GM12801 (cell line): ENCODE results near the gene GGNBP2.

Experiments used
- CTCF ChIP-seq: IDR thresholded peaks from one replicate; pipeline ENCODE4 v1.5.1; 2011; ENCODE audit warnings: control low read depth; ENCODE audit not compliant: insufficient read length; ENCODE audit errors: extremely low read depth

The GGNBP2 gene, protein sequence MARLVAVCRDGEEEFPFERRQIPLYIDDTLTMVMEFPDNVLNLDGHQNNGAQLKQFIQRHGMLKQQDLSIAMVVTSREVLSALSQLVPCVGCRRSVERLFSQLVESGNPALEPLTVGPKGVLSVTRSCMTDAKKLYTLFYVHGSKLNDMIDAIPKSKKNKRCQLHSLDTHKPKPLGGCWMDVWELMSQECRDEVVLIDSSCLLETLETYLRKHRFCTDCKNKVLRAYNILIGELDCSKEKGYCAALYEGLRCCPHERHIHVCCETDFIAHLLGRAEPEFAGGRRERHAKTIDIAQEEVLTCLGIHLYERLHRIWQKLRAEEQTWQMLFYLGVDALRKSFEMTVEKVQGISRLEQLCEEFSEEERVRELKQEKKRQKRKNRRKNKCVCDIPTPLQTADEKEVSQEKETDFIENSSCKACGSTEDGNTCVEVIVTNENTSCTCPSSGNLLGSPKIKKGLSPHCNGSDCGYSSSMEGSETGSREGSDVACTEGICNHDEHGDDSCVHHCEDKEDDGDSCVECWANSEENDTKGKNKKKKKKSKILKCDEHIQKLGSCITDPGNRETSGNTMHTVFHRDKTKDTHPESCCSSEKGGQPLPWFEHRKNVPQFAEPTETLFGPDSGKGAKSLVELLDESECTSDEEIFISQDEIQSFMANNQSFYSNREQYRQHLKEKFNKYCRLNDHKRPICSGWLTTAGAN

GRCh38 chr17:36544307-36545076 lies at the start of gene GGNBP2:
Gene GGNBP2, plus strand, starts transcription at chr17:36544919. Its CDS starts 806 bp downstream, at chr17:36545725.
- TF ChIP-seq CTCF, result no peak

GRCh38 chr17:36495076-36495578 lies 49.6 kb upstream of the GGNBP2 start:
- TF ChIP-seq CTCF, result no peak

- no peak for TF ChIP-seq CTCF
Observed at GRCh38 chr17:36496018-36496789, 48.5 kb upstream of the GGNBP2 start.

- TF ChIP-seq CTCF, result no peak
Observed at GRCh38 chr17:36498155-36498554, 46.6 kb upstream of the GGNBP2 start.

DNA sequence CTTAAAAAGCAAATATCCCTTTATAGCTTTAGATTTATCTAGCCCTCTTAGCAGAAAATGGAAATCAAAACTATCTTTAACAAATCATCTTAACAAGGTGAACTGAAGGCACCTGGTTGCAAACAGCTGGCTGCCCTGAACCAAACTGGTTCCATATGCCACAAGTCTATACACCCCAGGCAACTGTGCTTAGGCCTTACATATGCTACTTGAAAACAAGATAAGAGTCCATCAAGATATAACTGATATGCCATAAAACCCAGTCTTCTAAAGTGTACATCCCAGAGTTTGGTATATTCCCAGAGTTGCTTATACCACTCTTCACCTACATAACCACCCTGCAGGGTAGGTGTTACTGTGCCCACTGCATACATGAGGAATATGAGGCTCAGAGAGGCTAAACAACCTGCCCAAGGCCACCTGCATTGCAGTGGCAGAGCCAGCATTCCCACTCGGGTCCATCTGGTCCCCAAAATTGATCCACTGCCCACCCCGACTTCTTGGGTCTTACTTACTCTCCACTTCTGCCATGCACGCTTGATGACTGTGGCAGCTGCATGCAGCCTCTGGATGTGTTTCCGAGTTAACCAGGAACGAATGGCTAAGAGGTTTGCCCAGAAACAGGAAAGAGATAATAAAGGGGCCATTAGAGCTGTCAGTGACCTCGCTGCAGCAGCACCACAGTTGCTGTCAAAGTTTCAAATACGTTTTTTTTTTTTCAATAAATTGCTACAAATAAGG lies 46.0 kb upstream of the GGNBP2 start:
- TF ChIP-seq CTCF, result no peak

DNA sequence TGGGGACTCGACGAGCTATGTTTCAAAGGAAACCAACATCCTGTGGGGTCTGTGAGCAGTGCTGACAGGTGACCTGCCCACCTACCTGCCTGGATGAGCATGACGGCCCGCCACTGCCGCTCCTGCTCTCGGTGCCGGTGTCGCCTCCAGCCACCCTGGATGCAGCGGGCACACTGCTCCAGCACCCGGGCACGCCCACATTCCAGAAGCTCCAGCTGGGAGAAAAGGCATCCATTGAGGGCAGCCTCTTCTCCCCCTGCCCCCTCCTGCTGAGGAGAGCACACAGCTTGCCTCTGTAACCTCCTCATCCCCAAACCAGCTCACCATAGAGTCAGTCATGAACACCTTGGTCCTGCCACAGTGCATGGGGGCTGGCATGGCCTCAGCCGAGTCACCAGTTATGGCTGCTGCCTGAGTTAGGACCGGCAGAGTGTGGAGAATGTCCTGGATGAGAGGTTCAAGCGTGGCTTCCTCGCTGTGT lies 43.9 kb upstream of the GGNBP2 start:
- no peak for TF ChIP-seq CTCF
